Trophoblast cell (in vitro differentiated cells and primary cell): Measurements from ENCODE around the gene KIF20B.
"Not testable (repeated sequence)": the region's sequence is repeated elsewhere in the genome, so short reads cannot be mapped to it uniquely, and the experiment has no call there.

Experiments
- DNase-seq, 2 donors: peaks; one replicate each; pipeline ENCODE4 v3.0.0-alpha.2; 2016
- H2AFZ ChIP-seq: 2 replicates; pipeline ENCODE4 v1.6.1; 2013; ENCODE audit warnings: low read length, moderate library complexity, mild to moderate bottlenecking; ENCODE audit not compliant: insufficient read depth, poor library complexity
- H2AK5ac ChIP-seq: 2 replicates; pipeline ENCODE4 v1.6.1; 2013; ENCODE audit warnings: mild to moderate bottlenecking, low read length
- H2BK120ac ChIP-seq: 2 replicates; pipeline ENCODE4 v1.6.1; 2013; ENCODE audit warnings: low read length, mild to moderate bottlenecking, moderate library complexity; ENCODE audit not compliant: insufficient read depth, poor library complexity
- H2BK12ac ChIP-seq: 2 replicates; pipeline ENCODE4 v1.6.1; 2013; ENCODE audit warnings: mild to moderate bottlenecking, low read length, moderate library complexity
- H2BK5ac ChIP-seq: 2 replicates; pipeline ENCODE4 v1.6.1; 2013; ENCODE audit warnings: low read length, low read depth, moderate library complexity, mild to moderate bottlenecking; ENCODE audit not compliant: poor library complexity
- H3K14ac ChIP-seq: 2 replicates; pipeline ENCODE4 v1.6.1; 2013; ENCODE audit warnings: mild to moderate bottlenecking, low read length
- H3K18ac ChIP-seq: 2 replicates; pipeline ENCODE4 v1.6.1; 2013; ENCODE audit warnings: mild to moderate bottlenecking, low read length
- H3K23ac ChIP-seq: 2 replicates; pipeline ENCODE4 v1.6.1; 2013; ENCODE audit warnings: low read length
- H3K27ac ChIP-seq: 2 replicates; pipeline ENCODE4 v1.5.1; 2013; ENCODE audit warnings: low read depth, mild to moderate bottlenecking, inconsistent platforms, low read length, moderate library complexity
- H3K27me3 ChIP-seq: 2 replicates; pipeline ENCODE4 v1.6.1; 2013; ENCODE audit warnings: inconsistent platforms, mild to moderate bottlenecking, low read length, moderate library complexity; ENCODE audit not compliant: insufficient read depth
- H3K36me3 ChIP-seq, 2 experiments: 1 replicate in 1 of 2; 2 replicates in 1 of 2; pipeline ENCODE4 v1.6.1; 2013; ENCODE audit warnings: low read length in 2 of 2, mild to moderate bottlenecking in 2 of 2, moderate library complexity in 1 of 2; ENCODE audit not compliant: insufficient read depth in 2 of 2, control insufficient read depth in 1 of 2
- H3K4ac ChIP-seq: 2 replicates; pipeline ENCODE4 v1.6.1; 2013; ENCODE audit warnings: low read depth, mild to moderate bottlenecking, low read length, moderate library complexity
- H3K4me1 ChIP-seq, 2 experiments: 1 replicate in 1 of 2; 2 replicates in 1 of 2; pipeline ENCODE4 v1.6.1; 2013; ENCODE audit warnings: low read length in 2 of 2, mild to moderate bottlenecking in 2 of 2, moderate library complexity in 1 of 2; ENCODE audit not compliant: insufficient read depth in 2 of 2, control insufficient read depth in 1 of 2
- H3K4me2 ChIP-seq: 2 replicates; pipeline ENCODE4 v1.6.1; 2013; ENCODE audit warnings: inconsistent platforms, mild to moderate bottlenecking, low read length, moderate library complexity
- H3K4me3 ChIP-seq: 2 replicates; pipeline ENCODE4 v1.5.1; 2013; ENCODE audit warnings: mild to moderate bottlenecking, low read depth, low read length, inconsistent platforms
- H3K79me1 ChIP-seq: one replicate; pipeline ENCODE4 v1.6.1; 2013; ENCODE audit warnings: low read length
- H3K79me2 ChIP-seq: 2 replicates; pipeline ENCODE4 v1.6.1; 2013; ENCODE audit warnings: low read length, mild to moderate bottlenecking; ENCODE audit not compliant: control insufficient read depth, insufficient read depth, poor library complexity
- H3K9ac ChIP-seq: 2 replicates; pipeline ENCODE4 v1.6.1; 2013; ENCODE audit warnings: mild to moderate bottlenecking, low read length
- H3K9me3 ChIP-seq: 2 replicates; pipeline ENCODE4 v1.6.1; 2013; ENCODE audit warnings: low read depth, mild to moderate bottlenecking, control low read depth, inconsistent platforms, low read length; ENCODE audit not compliant: insufficient read depth
- H4K12ac ChIP-seq: 2 replicates; pipeline ENCODE4 v1.6.1; 2013; ENCODE audit warnings: low read depth, mild to moderate bottlenecking, low read length, moderate library complexity
- H4K8ac ChIP-seq: 2 replicates; pipeline ENCODE4 v1.6.1; 2013; ENCODE audit warnings: low read depth, mild to moderate bottlenecking, low read length, moderate library complexity
- H4K91ac ChIP-seq: one replicate; pipeline ENCODE4 v1.6.1; 2013; ENCODE audit warnings: low read depth, mild to moderate bottlenecking, low read length, moderate library complexity
- WGBS: extraction: QIAGEN DNeasy Blood & Tissue Kit; methylation state at CpG from one replicate; pipeline ENCODE4 v1.1.7; 2013; ENCODE audit warnings: missing lambda C conversion rate; ENCODE audit not compliant: insufficient read length, insufficient coverage; ENCODE audit errors: extremely low coverage; 5-methylcytosine and 5-hydroxymethylcytosine counted together

Gene KIF20B

DNA sequence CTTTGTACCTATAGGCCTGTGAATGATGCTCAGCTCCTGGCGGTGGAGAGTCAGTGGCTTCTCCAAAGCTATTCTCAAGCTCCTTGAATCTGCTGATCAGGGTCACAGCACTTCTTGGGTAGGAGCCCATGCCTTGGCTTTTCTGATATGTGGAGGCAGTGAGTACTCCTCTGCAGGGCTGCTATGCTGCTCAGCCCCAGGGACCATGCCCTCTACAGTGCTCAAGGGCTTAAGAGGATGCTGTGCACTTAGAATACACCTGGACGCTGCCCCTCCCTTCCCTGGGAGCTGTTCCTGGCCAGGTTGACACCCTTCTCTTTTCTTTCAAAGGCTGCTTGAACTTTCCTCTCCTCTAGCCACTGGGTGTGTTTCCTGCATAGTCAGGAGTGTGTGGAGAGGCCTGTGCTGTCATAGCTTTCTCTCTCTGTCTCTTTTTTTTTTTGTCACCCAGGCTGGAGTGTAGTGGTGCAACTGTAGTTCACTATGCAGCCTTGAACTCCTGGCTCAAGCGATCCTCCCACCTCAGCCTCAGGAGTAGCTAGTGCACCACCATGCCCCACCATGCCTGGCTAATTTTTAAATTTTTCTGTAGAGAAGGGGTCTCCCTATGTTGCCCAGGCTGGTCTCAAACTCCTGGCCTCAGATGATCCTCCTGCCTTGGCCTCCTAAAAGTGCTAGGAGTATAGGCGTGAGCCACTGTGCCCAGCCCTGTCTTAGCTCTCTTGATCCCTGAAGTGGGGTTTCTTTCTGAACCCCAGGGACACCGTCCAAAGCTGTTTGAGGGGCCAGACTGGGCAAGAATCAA is 113.9 kb downstream of the KIF20B start:
- Histone ChIP-seq H2BK5ac (no peak overlapping the region), H3K23ac (no peak overlapping the region), H2AFZ (no peak overlapping the region), H3K4ac (no peak overlapping the region), H3K79me1 (no peaks in the 10 kb centered on the region), H3K79me2 (no peaks in the 10 kb centered on the region), H3K9me3 (peaks cover 7% of the 10 kb centered on the region), H3K27ac (peak overlapping the region; percentile 56), H3K9ac (no peak overlapping the region), H4K8ac (no peak overlapping the region), H3K27me3 (no peaks in the 10 kb centered on the region), H3K14ac (no peak overlapping the region), H3K4me2 (no peak overlapping the region), H2BK12ac (no peak overlapping the region), H3K18ac (no peak overlapping the region), H3K36me3 (no peaks in the 10 kb centered on the region), H3K4me1 (peaks cover 2 to 7% of the 10 kb centered on the region in 2 experiments), H2BK120ac (no peak overlapping the region), H4K91ac (peak overlapping the region; percentile 13), H3K4me3 (no peak overlapping the region), H2AK5ac (no peak overlapping the region), H4K12ac (no peak overlapping the region)
- WGBS: no CpG with 5 or more reads among the region's 5 CpGs
- DNase-seq: no peak

GRCh38 chr10:89819008-89819407 is 117.6 kb downstream of the KIF20B start:
- H3K4me2 ChIP-seq, H3K23ac ChIP-seq, H3K18ac ChIP-seq: not testable (repeated sequence)

More at GRCh38 chr10:89819008-89819407, 117.6 kb downstream of the KIF20B start:
- H3K4me1 ChIP-seq, H3K9me3 ChIP-seq, H4K8ac ChIP-seq, H3K9ac ChIP-seq, H2AFZ ChIP-seq, H2BK12ac ChIP-seq, H3K14ac ChIP-seq, H3K4me3 ChIP-seq, H2BK5ac ChIP-seq, H3K27me3 ChIP-seq, H3K79me2 ChIP-seq, H3K27ac ChIP-seq, H3K36me3 ChIP-seq, H3K4ac ChIP-seq, H2AK5ac ChIP-seq, H4K91ac ChIP-seq, H3K79me1 ChIP-seq, H4K12ac ChIP-seq, DNase-seq, H2BK120ac ChIP-seq: not testable (repeated sequence)
- no CpG with 5 or more reads among the region's 3 CpGs for WGBS
